Stimulated activated CD4-positive, alpha-beta T cell treated with anti-CD3 and anti-CD28 coated beads, TNF-alpha, amount 100 ng/mL, for 24 hours (primary cell): ENCODE data around the gene LRMDA.

Experiments
- DNase-seq, 3 experiments: peaks; one replicate each; pipeline ENCODE4 v3.0.0-alpha.2; 2020; ENCODE audit warnings: low read depth in 3 of 3

The LRMDA gene

DNA sequence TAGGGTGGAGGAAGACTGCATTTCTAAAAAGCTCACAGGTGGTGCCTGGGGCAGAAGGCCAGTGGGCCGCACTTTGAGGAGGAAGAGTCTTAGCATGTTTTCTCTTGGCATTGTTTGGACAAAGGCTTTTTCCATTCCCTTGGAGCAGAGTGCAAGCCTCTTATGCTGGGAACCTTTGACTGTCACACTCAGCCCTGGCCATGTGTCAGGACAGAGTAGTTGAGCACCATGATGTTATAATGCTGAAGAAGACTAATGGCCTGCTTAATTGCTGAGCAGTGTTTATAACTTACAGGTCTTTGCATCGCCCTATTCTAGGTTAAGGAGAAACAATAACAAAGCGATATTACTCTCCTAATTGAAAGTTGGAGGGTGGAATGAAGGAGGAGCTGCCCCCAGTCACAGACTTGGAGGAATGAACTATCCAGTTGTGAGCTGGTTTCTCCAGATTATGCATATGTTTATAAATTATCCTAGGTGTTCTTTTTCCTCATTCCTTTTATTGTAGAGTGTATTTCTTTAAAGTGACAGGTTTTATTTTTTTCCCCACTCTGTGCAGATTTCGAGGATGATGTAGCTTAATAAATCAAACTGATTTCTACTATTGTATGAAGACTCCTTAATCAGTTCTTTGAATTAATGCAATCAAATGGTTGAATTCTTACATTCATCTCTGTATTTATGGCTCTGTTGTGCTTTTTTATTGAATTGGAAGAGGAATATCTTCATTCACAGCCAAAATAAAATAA lies 767.0 kb downstream of the LRMDA start:
- no peak for DNase-seq

- no peak for DNase-seq
Measured at GRCh38 chr10:76201962-76202361, 770.5 kb downstream of the LRMDA start.

- no peak for DNase-seq
Measured at GRCh38 chr10:76202777-76203176, 771.4 kb downstream of the LRMDA start.

DNA sequence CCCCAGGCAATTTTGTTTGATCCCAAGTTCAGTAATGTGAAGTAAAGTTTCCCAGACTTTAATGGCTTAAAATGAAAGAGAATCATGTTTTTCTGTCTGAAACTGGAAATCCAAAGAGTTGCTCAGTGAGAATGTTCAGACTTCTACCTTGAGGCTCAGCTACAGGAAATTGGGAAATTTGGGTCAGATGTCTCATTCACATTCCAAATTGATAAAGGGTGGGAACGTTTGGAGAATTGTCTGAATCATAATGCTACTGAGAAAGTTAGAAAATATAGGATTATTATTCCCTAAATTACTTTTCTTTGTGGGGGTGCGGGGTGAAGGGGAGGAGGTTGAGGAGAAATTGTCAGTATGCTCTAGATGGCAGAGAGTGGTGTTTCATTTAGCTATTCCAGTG lies 773.9 kb downstream of the LRMDA start:
- DNase-seq = no peak

GRCh38 chr10:76206797-76207352 lies 775.5 kb downstream of the LRMDA start:
- no peak for DNase-seq

DNA sequence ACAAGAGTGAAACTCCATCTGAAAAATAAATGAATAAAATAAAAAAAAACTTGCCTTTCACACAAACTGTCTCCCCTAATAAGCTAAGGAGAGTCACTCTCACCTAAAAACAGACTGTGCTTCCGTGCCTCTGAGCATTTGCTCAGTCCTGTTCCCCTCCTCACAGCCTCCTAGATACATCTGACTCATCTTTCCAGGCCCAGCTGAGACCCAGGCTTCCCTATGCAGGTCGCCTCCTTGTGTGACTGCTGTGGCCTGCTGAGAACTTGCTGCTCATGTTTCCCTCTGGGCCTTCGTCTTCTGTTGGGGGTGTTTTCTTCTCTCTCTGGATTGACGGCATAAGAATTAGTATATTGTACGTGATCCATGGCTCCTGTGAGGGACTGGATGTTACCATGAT lies 777.7 kb downstream of the LRMDA start:
- DNase-seq = no peak

- no peak for DNase-seq
Measured at GRCh38 chr10:76210211-76210610, 778.8 kb downstream of the LRMDA start.

GRCh38 chr10:76211691-76212090 lies 780.3 kb downstream of the LRMDA start:
- DNase-seq = no peak

DNA sequence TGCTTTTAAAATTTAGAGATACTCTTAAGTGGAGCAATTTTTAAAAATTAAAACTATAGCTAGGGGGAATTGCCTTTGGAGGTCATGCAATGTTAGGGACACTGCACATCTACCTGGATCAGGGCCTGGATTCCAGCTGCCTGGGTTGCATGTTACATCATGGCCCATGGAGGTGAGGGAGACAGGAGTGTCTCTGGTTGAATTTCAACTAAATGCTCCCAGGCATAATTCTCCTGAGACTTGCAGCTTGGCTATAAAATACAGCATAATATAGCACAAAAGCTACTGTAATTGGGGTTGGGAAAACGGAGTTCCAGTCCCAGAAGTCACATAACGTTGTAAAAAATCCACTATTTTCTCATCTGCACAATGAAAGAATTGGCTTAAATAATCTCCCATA lies 782.5 kb downstream of the LRMDA start:
- no peak for DNase-seq

DNA sequence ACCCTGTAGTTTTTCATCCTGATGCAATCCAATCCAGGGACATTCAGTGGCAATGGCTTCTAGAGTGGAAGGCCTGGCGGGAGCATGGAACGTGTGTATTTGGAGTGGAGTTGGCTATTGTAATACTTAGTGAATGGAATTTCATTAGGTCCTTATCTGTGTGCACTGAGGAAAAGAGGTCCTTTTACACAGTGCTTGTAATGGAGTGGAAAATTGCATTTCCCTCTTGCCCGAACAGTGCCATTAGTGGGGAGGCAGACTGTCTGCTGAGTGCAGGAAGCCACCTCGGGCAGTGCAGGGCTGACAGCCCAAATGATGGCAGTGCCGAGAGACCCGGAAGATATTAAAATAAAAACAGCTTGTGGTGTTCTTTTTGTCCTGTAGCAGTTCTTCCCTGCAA lies 786.6 kb downstream of the LRMDA start:
- DNase-seq = no peak

GRCh38 chr10:76229341-76229740 lies 797.9 kb downstream of the LRMDA start:
- DNase-seq = no peak

GRCh38 chr10:76230921-76231285 lies 799.5 kb downstream of the LRMDA start:
- no peak for DNase-seq

- no peak for DNase-seq
Measured at GRCh38 chr10:76231286-76231934, 800.0 kb downstream of the LRMDA start.

GRCh38 chr10:76234499-76235226 lies 803.2 kb downstream of the LRMDA start:
- DNase-seq = no peak

DNA sequence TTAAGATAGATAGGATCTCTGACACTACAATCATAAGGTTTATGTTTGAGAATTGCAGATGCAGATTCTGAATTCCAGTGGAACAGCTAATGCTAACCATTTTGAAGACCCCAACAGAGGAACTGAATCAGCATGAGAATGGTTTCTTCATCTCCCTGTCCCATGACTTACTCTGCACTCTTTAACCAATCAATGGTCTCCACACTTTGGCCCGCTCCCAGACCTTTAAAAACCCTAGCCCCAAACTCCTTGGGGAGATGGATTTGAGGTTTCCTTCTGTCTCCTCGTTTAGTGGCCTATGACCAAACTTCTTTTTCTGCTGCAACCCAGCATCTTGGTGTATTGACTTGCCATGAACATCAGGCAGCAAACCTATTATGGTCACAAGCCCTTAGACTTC lies 804.9 kb downstream of the LRMDA start:
- no peak for DNase-seq

DNA sequence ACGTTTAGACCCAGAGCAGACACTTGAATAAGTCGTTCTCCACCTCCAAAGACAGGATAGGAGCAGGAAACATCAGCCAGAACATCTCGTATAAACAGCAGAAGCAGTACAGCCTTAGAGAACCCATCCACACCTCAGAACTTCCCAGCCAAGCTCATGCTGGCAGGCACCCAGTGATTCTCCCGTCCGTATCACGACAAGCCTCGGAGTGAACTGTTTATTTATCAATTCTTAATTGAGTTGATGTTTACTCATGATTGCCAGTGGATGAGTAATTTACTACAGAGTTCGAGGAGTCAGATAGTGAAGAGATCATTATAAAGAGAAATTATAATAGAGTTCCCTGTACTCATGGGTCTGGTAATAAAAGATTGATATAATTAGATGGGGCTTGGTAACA lies 811.5 kb downstream of the LRMDA start:
- DNase-seq = no peak

GRCh38 chr10:76244061-76244686 lies 812.8 kb downstream of the LRMDA start:
- DNase-seq = no peak

DNA sequence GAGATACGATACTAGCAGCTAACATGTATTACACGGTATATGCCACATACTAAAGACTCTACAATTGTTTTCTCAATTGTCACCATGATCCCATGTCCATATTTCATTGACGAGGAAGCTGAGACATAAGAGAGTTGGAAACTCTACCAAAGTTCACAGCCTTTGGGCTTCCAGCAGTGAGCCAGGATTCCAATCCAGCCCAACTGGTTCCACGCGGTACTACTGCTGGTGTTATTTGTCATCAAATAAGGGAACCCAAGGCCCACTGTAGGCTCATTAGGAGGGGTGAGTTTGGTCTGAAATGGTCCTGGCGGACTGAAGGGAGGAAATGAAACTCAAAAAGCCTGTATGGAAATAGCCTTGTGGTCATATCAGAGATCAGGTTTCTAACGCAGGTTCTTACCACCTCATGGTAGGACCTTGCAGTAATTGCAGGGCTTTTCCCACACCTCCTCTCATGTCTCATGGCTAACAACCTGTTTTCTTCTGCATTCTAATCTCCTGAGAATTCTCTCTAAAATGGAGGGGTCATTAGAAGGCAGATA lies 814.6 kb downstream of the LRMDA start:
- no peak for DNase-seq

DNA sequence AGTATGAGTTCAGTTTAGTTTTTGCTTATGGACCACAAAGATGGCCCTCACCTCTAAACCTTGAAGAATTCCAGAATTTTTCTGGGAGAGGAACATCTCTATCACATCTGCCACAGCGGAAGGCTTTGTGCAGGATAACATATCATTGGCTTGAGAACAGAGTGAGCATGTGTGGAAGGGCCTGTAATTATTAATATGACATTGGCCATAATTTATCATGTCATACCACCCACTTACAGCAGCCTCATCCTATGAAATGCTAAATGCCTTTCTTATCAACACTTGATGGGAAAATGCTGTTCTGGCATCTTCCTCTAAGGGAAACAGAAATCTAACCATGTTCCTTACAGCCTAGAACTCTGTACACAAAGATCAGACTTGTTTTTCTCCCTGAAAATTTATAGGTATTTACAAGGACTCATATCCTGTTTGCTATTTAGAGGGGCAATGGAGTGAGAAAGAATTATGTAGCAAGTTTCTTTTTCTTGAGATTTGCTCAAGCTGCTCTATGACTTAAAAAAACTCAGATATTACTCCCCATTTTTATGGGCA lies 817.3 kb downstream of the LRMDA start:
- no peak for DNase-seq

DNA sequence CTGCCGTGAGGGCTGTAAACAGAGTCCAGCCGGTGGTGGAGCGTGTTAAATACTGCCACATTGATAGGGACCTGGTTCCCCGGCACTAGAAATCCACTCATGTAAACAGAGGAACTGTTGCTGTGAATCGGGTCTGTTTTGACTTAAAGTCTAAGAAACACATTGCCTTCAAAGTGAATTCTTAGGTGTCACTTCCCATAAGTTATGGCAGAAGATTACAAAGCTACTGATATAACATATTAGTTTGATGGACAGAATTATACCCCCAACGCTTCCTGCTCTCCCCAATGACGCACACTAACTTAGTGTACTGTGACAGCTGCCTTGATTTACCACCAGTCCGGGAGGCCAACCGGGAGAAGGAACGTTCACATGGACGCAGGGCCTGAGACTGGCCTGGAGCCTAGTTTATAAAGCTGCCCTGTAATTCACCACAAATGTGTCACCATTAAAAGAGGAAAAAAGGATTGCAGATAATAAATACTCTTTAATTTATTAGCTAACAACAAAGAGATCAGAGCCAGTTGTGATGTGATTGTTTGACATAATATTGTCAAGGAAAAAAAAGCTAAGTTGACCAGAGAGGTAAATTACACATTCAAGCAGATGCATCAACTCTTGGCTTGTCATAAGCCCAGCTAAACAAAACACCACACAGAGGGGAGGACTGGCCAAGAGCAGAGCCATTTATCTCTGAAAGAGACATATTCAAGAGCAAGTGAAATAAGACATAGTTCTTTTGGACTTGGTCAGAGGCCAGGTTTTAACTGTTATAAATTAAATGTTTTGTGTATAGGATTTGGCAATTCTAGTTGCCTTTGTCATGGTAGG lies 820.6 kb downstream of the LRMDA start:
- DNase-seq = no peak

DNA sequence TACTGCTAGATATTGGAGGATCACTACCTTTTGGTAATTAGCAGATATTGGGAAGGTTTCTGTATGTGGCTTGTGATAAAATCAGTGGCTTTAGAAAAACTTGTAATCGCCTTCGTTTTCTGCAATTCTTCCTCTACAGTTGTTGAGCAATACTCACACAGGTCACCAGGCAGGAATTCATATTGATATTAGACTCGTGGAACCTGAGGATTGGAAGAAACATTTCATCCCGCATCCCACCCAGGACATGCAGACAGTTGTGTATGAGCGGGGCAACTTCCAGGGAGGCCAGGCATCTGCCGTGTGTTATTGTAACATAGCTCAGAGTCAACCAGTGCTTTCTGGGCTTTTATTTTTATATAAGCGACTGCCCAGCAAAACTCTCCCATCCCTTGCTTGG lies 821.3 kb downstream of the LRMDA start:
- DNase-seq = no peak
